AG09319 (cell line): ENCODE data around the gene GYS2.

ENCODE experiments used
- DNase-seq: peaks from one replicate; pipeline ENCODE4 v3.0.0-alpha.2; 2010; ENCODE audit warnings: low read depth; ENCODE audit errors: extremely low read depth
- CTCF ChIP-seq: IDR thresholded peaks from 2 replicates; pipeline ENCODE4 v1.5.1; 2011; ENCODE audit warnings: low read depth, mild to moderate bottlenecking, inconsistent platforms, low read length, moderate library complexity

GYS2 gene

DNA sequence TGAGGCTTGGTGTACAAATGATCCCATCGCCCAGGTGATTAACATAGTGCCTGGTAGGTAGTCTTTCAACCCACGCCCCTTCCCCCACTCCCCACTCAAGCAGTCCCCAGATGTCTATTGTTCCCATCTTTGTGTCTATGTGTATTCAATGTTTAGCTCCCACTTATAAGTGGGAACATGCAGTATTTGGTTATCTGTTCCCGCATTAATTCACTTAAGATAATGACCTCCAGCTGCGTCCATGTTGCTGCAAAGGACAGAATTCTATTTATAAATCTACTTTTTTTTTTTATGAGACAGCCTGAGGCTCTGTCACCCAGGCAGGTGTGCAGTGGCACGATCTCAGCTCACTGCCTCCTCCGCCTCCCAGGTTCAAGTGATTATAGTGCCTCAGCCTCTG lies 62.9 kb downstream of the GYS2 start:
- DNase-seq: no peak

GRCh38 chr12:21539797-21540196 lies 64.8 kb downstream of the GYS2 start:
- TF ChIP-seq CTCF: no peak
- no peak for DNase-seq

More for the DNA sequence above, 62.9 kb downstream of the GYS2 start:
- no peak for TF ChIP-seq CTCF

- TF ChIP-seq CTCF: no peak
- DNase-seq: no peak
These were observed 66.5 kb downstream of the GYS2 start for GRCh38 chr12:21538061-21538653.

GRCh38 chr12:21529456-21529855 lies 75.2 kb downstream of the GYS2 start:
- DNase-seq: no peak
- TF ChIP-seq CTCF: no peak

- no peak for TF ChIP-seq CTCF
- no peak for DNase-seq
These were observed 75.7 kb downstream of the GYS2 start for GRCh38 chr12:21528953-21529352.

DNA sequence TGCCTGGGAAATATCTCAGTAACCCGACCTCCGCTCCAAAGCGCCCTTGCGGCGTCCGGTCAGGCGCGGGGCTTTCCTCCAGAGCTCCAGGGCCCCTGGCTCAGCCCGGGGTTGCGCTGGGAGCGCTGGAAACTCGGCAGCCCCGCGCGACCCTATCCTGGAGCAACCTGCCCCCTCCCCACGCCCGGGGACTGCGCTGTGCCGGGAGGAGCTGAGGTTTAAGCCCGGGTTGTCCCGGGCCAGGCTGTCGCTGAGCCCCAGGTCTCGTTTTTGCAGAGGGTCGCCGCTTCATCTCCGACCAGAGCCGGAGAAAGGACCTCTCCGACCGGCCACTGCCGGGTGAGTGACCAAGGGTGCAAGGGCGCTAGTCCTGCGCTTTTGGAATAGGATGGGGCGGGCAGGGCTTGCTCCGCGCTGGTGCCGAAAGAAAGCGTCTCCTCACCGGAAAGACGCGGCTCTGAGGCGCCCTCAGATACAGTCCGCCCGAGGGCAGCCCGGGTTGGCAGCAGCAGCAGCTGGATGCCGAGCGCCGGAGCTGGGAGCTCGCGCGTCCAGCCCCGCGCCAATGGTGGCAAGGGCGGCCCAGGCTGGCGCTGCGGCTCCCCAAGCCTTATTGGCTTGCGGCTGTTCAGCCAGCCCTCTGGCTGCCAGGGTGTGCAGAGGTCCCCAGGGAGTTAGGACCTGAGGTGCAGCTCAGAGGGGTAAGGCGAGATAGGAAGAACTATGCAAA lies 77.0 kb downstream of the GYS2 start:
- no peak for DNase-seq
- no peak for TF ChIP-seq CTCF

- no peak for TF ChIP-seq CTCF
- no peak for DNase-seq
These were observed 77.8 kb downstream of the GYS2 start for GRCh38 chr12:21526721-21527345.
